Stimulated activated CD8-positive, alpha-beta memory T cell treated with anti-CD3 and anti-CD28 coated beads, Interleukin-15, amount 100 ng/mL, for 24 hours (primary cell): Measurements from ENCODE around the gene HSPA4L.

ENCODE experiments used
- DNase-seq: peaks from one replicate; pipeline ENCODE4 v3.0.0-alpha.2; 2020; ENCODE audit warnings: low read depth

HSPA4L gene

DNA sequence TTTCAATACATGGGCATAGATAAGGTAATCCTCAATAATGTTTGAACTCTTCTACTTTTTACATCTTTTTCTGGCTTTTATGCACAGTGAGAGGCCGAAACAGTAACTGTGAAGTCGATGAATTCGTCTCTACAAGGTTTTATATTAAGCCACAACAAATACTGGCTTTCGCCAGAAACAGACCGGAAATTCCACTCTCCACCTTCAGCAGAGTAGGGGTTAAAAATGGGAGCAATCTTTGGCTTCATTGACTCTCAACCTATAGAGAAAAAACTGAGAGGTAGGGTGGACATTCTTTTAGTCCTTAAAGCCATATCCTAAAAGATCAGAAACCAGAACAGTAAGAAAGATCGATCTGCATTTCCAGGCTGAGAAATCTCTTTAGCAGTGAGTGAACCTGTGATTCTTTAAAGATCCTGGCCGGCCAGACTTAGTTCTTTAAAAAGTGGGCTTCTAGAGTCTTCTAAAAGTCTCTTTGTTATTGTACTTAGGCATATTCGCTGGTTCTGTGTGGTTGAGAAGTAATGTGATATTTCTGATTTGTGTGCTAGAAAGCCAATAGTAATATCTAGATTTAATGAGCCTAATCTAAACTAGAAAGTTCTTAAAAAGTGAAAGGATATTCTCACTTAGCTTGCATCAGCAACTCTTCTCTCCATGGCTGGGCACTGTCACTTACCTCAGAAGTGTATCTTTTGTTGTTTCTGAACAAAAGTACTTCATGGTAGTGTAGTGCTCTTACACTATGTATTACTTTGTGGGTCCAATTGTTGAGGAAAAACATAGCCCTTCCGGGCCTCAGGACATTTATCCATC lies 2.0 kb downstream of the HSPA4L start:
- no peak for DNase-seq

DNA sequence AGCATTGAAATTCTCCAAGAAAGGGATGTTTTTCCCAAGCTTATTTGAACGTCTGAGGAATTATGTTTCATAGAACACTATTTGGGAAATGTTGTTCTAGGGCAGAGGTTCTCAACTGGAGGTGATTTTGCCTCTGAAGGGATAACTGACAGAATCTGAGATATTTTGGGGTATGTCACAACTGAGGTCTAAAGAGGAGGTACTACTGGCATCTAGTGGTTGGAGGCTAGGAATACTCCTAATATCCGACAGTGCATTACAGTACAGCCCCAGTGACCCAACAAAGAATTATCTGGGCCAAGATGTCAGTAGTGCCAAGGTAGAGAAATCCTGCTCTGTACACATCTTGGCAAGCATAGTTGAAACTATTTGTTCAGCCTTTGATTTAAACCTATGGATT lies 6.4 kb downstream of the HSPA4L start:
- no peak for DNase-seq

DNA sequence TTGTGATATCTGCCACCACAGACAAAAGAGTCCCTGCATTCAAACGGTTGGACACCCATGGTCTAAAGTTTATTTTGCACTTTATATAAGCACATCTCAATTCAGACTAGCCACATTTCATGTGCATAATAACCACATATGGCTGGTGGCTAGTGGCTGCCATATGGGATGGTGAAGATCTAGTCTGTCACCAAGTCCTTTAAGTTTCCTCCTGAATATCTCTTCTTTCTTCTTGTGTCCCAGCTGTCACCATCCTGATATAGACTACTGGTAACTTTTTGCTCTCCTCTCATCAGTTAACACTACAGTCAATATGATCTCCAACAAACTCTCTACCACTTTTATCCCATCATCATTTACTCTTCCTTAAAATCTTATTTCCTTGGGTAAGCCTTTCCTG lies 9.3 kb downstream of the HSPA4L start:
- no peak for DNase-seq

DNA sequence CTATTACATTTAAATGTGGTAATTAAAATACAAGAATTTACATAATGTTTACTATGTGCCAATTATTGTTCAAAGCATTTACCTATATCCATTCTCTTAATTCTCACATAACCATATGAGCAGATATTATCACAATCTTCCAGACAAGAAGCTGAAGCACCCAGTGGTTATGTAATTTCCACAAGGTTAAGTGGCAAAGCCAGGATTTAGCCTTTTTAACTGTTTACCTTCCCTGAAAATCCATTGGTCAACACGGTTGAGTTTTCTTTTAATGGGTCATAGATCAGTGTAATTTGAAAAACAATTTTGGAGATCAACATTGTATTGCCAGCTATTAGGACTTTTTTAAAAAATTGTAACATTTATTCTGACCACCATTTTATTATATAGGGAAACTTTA lies 11.4 kb downstream of the HSPA4L start:
- DNase-seq: no peak

DNA sequence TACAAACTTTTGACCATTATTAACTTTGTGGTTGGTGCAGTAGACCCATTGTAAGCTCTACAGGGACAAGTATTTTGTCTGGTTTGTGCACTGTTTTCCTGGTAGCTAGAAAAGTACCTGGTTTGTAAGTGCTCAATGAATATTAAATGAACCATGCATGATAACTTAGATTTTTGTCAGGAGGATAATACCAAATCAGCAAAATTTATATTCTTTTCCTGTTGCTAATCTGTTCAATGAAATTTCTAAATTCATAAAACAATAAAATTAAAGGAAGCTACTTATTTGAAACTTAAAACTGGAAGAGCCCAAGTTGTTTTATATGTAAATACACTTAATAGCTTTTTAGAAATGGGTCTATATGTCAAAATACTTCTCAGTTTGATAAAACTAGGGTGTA lies 17.6 kb downstream of the HSPA4L start:
- DNase-seq: no peak

DNA sequence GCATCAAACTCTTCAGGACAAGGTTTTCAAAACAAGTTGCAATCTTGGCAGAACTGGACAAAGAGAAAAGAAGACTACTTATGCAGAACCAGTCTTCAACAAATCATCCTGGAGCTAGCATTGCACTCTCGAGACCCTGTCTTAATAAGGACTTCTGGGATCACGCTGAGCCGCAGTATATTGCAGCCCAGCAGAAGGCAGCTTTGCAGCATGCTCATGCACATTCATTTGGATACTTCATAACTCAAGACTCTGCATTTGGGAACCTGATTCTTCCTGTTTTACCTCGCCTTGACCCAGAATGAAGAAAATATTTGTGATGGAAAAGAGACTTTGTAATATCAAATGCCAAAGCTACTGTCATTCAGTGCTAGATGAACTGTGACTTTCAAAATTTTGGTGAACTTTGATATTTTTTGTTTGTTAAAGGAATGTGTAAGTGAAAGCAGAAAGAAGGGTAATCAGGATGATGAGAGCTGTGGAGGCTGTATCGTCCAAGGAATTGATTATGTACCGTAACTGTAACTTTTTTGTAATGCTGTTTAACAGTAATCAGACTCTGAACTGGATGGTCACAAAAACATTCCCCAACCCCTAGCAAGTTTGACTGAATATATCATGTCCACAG lies 27.2 kb downstream of the HSPA4L start:
- no peak for DNase-seq

DNA sequence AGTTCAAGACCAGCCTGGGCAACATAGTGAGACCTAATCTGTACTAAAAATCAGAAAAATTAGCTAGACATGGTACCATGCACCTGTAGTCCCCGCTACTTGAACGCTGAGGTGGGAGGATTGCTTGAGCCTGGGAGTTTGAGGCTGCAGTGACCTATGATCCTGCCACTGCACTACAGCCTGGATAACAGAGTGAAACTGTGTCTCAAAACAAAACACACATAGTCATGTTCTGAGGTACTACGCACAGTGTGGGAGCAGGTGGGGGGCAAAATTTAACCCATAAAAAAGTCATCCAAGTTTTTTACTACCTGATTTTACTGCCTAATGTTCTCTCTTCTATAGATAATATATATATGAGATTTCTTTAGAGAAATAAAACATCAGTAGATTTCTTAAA lies 28.4 kb downstream of the HSPA4L start:
- DNase-seq: no peak

DNA sequence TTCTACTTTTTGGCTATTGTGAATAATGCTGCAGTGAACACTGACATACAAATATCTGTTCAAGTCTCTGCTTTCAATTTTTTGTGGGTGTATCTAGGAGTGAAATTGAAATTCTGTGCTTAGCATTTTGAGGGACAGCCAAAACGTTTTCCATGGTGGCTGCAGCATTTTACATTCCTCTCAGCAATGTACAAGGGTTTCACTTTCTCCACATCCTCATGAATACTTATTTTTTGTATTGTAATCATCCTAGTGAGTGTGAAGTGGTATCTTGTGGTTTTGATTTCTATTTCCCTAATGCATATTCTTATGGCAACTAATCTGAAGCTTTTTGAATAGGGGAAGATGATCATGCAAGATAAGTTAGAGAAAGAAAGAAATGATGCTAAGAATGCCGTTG lies 40.3 kb downstream of the HSPA4L start:
- no peak for DNase-seq

DNA sequence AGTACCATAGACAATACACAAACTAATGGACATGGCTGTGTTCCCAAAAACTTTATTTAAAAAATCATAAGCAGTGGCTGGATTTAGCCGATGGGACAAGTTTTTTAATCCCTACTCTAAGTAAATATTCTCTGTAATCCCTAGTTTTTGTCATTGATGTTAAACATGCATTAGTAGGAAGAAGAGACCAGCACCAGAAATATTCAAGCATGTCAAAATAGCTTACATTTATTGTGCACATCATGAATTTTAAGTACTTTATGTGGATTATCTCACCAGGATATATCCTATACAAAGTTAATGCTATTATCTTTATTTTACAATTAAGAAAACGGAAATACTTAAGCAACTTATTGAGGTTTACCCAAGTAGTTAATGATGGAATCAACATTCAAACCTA lies 46.0 kb downstream of the HSPA4L start:
- no peak for DNase-seq

DNA sequence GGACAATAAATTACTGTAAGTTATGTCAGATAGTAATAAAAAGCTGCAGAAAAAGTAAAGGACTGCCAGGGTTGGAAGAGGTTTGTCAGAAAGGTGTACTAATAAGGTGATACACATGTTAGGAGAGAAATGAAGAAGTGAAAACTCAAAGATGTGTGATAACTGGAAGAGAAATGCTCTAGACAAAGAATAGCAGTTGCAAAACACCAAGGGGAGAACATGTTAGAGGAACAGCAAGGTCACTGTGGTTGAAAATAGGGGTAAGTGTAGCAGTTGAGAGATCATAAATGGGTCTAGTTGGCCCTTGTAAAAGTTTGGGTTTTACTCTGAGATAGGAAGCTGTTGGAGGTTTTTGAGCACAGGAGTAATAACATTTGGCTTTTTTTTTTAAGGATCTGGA lies 46.9 kb downstream of the HSPA4L start:
- no peak for DNase-seq

DNA sequence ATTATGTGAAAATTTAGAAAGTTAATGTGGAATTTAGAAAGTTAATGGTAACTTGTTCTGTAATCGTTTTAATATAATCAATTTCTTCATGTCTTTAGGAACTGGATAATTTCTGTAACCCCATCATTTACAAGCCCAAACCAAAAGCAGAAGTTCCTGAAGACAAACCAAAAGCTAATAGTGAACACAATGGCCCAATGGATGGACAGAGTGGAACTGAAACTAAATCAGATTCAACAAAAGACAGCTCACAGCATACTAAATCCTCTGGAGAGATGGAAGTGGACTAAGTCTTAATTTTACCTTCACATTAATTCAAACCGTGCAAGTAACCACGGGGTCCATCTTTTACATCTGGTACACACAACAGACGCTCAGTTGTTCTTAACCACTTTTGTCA lies 50.5 kb downstream of the HSPA4L start:
- DNase-seq: no peak

DNA sequence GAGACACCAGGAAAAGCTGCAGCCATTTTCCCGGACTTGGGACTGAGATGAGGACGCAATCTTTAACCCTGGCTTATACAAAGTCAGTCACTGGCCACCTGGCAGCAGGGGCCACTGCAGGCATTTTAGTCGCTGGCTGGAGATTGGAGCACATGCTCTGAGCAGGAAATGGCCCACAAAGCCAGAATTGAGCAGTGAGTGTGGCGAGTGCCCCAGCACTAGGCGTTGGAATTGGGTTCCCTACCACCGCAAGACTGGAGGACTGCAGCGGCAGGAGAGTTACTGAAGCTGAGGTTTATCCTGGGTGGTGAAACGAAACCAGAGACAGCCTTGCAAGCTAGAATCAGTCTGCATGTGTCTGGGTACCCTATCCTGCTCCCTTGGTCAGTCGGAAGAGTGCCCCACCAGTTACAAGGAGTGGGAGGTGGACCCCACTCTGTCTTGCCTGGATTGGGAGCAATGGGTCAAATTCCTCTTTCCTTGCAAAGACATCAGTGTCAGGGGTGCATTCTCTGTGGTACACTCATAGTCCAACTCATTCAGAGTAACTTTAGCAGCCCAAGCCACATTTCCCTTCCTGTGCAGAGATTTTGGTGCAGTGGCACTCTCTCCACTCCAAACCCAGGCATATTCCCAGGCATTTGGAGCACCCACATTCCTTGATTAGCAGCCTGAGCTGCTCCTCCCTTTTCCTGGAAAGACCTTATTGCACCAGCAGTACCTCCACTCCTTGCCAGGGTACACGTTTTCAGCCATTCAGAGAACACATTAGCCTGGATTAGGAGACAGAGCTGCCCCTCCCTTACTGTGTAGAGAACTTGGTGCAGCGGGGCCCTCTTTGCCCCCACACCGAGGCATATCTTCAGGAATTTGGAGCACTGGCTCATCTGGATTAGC lies 61.8 kb downstream of the HSPA4L start:
- no peak for DNase-seq

DNA sequence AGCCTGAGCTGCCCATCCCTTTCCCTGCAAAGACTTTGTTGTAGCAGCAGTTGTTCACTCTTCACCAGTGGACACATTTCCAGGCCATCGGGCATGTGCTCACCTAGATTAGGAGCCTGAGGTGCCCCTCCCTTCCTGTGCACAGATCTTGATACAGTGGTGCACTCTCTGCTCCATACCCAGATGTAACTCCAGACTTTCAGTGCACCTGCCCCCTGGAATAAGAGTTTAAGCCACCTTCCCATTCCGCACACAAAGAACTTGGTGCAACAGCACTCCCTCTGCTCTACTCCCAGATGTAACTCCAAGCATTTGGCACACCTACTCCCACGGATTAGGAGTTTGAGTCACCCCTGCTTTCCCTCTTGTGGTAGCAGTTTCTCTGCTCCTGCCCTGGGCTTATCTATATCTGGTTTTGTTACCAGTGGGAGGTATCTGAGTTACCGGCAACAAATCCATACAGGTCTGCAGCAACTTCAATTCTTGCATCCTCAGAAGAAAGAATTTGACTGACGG lies 62.5 kb downstream of the HSPA4L start:
- no peak for DNase-seq

DNA sequence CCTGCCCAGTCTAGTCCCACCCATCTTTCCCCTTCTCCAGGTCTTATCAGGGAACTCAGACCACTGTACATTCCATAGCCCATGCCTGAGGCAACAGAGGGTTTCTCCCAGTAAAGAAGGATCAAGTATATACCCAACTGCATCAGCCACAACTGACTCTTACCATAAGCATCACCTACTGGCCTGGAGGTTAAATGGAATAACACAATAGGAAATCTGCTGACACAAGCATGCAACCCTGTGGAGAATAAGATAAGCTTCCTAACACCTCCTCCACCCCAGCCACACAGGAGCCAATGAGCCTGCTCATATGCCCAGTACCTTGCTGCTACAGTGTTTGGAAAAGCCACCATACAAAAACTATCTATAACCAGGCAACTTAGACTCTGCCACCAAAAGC lies 63.9 kb downstream of the HSPA4L start:
- DNase-seq: no peak

DNA sequence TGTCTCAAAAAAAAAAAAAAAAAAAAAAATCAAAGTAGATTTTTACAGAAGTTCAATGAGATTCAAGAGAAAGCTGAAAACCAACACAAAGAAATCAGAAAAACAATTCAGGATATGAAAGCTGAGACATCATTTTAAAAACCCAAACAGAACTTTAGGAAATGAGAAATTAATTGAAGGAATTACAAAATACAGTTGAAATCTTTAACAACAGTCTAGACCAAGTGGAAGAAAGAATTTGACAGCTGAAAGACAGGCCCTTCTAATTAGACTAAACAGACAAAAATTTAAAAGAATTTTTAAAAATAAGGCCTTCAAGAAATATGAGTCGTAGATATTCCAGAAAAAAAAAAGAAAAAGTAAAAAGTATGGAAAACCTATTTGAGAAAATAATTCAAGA lies 64.6 kb downstream of the HSPA4L start:
- DNase-seq: no peak

DNA sequence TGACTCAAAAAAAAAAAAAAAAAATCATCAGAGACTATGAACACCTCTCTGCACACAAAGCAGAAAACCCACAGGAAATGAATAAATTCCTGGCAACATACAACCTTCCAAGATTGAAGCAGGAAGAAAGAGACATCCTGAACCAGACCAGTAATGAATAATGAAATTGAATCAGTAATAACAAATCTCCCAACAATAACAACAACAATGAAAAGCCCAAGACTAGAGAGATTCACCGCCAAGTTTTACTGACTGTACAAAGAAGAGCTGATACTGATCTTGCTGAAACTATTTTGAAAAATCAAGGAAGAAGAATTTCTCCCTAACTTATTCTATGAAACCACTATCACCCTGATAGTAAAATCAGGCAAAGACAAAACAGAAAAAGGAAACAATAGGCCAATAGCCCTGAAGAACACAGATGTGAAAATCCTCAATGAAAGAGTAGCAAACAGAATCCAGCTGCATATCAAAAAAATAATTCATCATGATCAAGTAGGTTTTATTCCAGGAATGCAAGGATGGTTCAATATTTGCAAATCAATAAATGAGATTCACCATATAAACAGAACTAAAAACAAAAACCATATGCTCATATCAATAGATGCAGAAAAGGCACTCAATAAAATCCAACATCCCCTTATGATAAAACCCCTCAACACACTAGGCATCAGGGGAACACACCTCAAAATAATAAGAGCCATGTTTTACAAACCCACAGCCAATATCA lies 67.5 kb downstream of the HSPA4L start:
- no peak for DNase-seq

DNA sequence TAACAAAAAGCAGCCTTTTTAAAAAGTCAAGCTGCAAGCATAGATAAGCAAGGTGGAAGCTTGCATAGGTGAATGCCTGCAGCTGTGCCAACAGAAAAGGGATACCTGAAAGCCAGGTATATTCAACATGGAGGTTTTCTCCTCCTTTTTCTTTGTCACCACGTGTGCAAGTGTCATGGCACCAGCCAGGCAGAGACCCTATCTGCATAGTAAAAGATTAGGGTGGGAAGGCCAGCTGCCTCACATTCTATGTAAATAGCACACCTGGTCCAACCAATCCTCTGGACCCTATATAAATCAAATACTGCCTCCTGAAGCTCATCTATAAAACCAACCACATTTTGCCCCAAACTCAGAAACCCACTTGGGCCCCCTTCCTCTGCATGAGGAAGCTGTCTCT lies 70.5 kb downstream of the HSPA4L start:
- no peak for DNase-seq

DNA sequence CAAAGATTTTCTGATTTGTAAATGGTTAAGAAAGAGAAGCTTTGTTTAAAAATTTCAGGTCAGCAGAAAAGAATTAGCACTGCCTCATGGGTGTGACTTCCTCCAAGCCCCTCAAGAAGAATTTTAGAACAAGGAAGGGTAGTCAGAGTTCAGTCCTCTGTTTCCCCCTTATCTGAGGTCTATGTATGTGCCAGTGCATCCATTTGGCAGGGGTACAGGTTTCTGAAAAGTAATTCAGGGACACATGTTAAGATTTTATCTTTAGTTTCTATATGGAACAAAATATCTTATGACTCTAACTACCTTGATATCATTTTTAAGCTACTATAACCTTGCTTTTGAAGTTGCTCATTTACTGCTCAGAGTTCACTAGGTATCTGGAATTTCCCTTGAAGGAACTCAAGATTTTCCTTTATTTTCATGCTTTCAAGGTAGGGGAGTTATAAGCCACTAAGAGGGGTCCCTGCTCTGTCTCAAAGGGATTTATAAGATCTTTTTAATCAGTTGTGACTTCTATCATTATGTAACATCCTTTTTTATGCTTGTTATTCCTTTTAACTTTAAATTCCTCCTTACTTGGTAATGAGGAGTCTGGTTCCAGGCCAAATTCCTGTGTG lies 74.2 kb downstream of the HSPA4L start:
- no peak for DNase-seq

DNA sequence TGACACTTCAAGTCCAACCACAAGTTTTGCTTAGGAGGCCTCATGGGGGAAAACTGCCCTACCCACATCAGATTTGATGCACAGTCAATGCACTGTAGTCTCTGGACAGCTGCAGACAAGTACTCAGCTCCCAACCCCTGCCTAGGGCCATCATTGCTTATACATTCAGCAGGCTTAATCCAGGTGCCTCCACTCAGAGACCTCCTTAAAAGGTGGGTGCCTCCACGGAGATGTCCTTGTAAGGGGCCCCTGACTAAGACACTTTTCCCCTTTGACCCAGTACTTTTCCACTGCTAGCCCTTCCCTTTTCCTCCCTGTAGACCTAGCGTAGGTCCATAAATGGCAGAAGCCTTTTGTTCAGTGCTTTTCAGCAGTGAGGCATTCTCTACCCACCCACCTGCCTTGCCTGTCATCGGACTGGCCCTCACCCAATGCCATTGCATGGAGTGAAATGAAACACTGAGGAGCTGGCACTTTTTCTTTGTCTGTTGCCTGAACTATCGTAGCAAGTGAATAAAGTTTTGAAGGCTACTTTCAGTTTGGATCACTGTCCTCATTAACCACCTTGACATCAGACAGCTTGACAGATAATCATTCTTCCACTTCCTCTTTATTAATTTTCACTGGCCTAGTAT lies 74.8 kb downstream of the HSPA4L start:
- no peak for DNase-seq

DNA sequence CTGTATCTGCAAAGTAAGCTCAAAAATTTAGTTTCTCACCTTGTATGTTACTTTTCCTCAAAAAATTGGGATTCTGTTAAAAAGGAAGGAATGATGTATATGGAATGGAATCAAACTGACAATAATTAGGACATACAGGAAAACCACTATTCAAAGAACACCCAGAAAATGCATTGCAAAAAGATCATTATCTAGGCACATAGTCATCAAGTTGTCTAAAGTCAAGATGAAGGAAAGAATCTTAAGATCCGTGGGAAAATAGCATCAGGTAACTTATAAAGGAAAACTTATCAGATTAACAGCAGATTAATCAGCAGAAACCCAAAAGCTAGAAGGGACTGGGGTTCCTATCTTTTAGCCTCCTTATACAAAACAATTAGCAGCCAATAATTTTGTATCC lies 75.5 kb downstream of the HSPA4L start:
- no peak for DNase-seq

DNA sequence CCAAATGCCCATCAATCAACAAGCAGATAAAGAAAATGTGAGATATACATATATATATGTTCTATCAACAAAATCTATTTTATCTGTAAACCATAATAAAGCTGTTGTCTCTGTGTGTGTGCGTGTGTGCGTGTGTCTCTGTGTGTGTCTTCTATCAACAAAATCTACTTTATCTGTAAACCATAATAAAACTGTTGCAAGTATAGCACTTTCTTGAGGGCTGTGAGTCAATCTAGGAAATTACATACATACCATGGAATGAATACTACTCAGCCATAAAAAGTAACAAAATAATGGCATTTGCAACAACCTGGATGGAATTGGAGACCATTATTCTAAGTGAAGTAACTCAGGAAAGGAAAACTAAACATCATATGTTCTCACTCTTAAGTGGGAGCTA lies 86.1 kb downstream of the HSPA4L start:
- no peak for DNase-seq
